IMR-90 (cell line): ENCODE measurements around the gene EGFR. TPM values are rescaled to one million over a fixed set of nuclear protein-coding genes. Genes with fewer than 3 reads are reported as not detected.

Experiments used
- ATAC-seq: fragments of 200-7000 bp; cut with Tn5 transposase; 2 replicates; pipeline ENCODE4 v1.9.1; 2020; ENCODE audit warnings: low read depth, mild to moderate bottlenecking, moderate library complexity
- BruUV-seq: library from RNA; stranded (reverse); fragments of 400-500 nt; replicated peaks from 2 replicates; lab custom pipeline; 2021; lab: Mats Ljungman, UMichigan
- CTCF ChIA-PET: fragments of 300-600 bp; formaldehyde crosslinking; extraction: SDS; loops from one replicate; lab custom pipeline; 2021; ENCODE audit warnings: antibody characterized with exemption; lab: Yijun Ruan, JAX
- POLR2A ChIA-PET: fragments of 300-600 bp; sonication (Branson Sonifier 250); formaldehyde crosslinking; loops from one replicate; lab custom pipeline; 2022; ENCODE audit warnings: antibody characterized with exemption; ENCODE audit not compliant: unreplicated experiment; lab: Charles Lee
- DNase-seq: peaks from one replicate; pipeline ENCODE4 v3.0.0; 2013
- H2AFZ ChIP-seq: replicated peaks from 2 replicates; pipeline ENCODE3; 2013; ENCODE audit warnings: low read length, mild to moderate bottlenecking; ENCODE audit not compliant: poor library complexity
- H2AK5ac ChIP-seq: 2 replicates; pipeline ENCODE4 v1.6.1; 2013; ENCODE audit warnings: low read depth, low read length, inconsistent platforms
- H2AK9ac ChIP-seq: replicated peaks from 2 replicates; pipeline ENCODE3; 2013; ENCODE audit warnings: mild to moderate bottlenecking, low read depth, low read length, moderate library complexity; ENCODE audit not compliant: poor library complexity
- H2BK120ac ChIP-seq: 2 replicates; pipeline ENCODE4 v1.6.1; 2013; ENCODE audit warnings: low read depth, low read length, inconsistent platforms
- H2BK15ac ChIP-seq: 3 replicates; pipeline ENCODE4 v1.6.1; 2013; ENCODE audit warnings: low read depth, low read length, inconsistent platforms
- H2BK20ac ChIP-seq: 2 replicates; pipeline ENCODE4 v1.6.1; 2013; ENCODE audit warnings: low read depth, mild to moderate bottlenecking, inconsistent platforms, low read length, moderate library complexity
- H2BK5ac ChIP-seq: 2 replicates; pipeline ENCODE4 v1.6.1; 2013; ENCODE audit warnings: mild to moderate bottlenecking, low read depth, low read length, inconsistent platforms; ENCODE audit not compliant: poor library complexity, severe bottlenecking
- H3K14ac ChIP-seq: replicated peaks from 2 replicates; pipeline ENCODE4 v1.6.1; 2013; ENCODE audit warnings: low read depth, low read length, inconsistent platforms
- H3K18ac ChIP-seq: 2 replicates; pipeline ENCODE4 v1.6.1; 2013; ENCODE audit warnings: low read depth, low read length, control low read depth
- H3K23ac ChIP-seq: 2 replicates; pipeline ENCODE4 v1.6.1; 2013; ENCODE audit warnings: low read depth, low read length, inconsistent platforms
- H3K27ac ChIP-seq: 2 replicates; pipeline ENCODE4 v1.5.1; 2013; ENCODE audit warnings: mild to moderate bottlenecking, control low read depth, low read length; ENCODE audit not compliant: insufficient read depth
- H3K27me3 ChIP-seq: 2 replicates; pipeline ENCODE4 v1.6.1; 2013; ENCODE audit warnings: low read length; ENCODE audit not compliant: control insufficient read depth, insufficient read depth
- H3K36me3 ChIP-seq: 2 replicates; pipeline ENCODE4 v1.6.1; 2013; ENCODE audit warnings: low read length, mixed read lengths; ENCODE audit not compliant: control insufficient read depth, insufficient read depth
- H3K4ac ChIP-seq: 2 replicates; pipeline ENCODE4 v1.6.1; 2013; ENCODE audit warnings: low read depth, low read length, inconsistent platforms
- H3K4me1 ChIP-seq: 2 replicates; pipeline ENCODE4 v1.6.1; 2013; ENCODE audit warnings: low read length, mixed read lengths; ENCODE audit not compliant: control insufficient read depth, insufficient read depth
- H3K4me2 ChIP-seq: 2 replicates; pipeline ENCODE4 v1.6.1; 2013; ENCODE audit warnings: low read depth, mild to moderate bottlenecking, control low read depth, low read length, moderate library complexity
- H3K4me3 ChIP-seq: 2 replicates; pipeline ENCODE4 v1.5.1; 2013; ENCODE audit warnings: low read depth, mild to moderate bottlenecking, control low read depth, low read length, moderate library complexity; ENCODE audit not compliant: insufficient read depth
- H3K56ac ChIP-seq: 2 replicates; pipeline ENCODE4 v1.6.1; 2013; ENCODE audit warnings: low read length, inconsistent platforms; ENCODE audit not compliant: insufficient read depth; ENCODE audit errors: extremely low read depth
- H3K79me1 ChIP-seq, 2 experiments: 2 replicates each; pipeline ENCODE4 v1.6.1; 2013; ENCODE audit warnings: low read length in 2 of 2, inconsistent platforms in 1 of 2, low read depth in 1 of 2
- H3K9ac ChIP-seq: 2 replicates; pipeline ENCODE4 v1.6.1; 2013; ENCODE audit warnings: low read depth, low read length, control low read depth
- H3K9me1 ChIP-seq: 2 replicates; pipeline ENCODE4 v1.6.1; 2013; ENCODE audit warnings: low read length, inconsistent platforms; ENCODE audit not compliant: insufficient read depth
- H3K9me3 ChIP-seq: 2 replicates; pipeline ENCODE4 v1.6.1; 2013; ENCODE audit warnings: low read length; ENCODE audit not compliant: control insufficient read depth, insufficient read depth
- H4K20me1 ChIP-seq: 2 replicates; pipeline ENCODE4 v1.6.1; 2013; ENCODE audit warnings: low read length, inconsistent platforms; ENCODE audit not compliant: insufficient read depth
- H4K5ac ChIP-seq: 2 replicates; pipeline ENCODE4 v1.6.1; 2013; ENCODE audit warnings: mild to moderate bottlenecking, low read depth, low read length, control low read depth
- H4K8ac ChIP-seq, 2 experiments: 2 replicates each; pipeline ENCODE4 v1.6.1; 2013; ENCODE audit warnings: low read depth in 2 of 2, low read length in 2 of 2, control low read depth in 1 of 2, inconsistent platforms in 1 of 2
- H4K91ac ChIP-seq: 2 replicates; pipeline ENCODE4 v1.6.1; 2013; ENCODE audit warnings: low read depth, low read length, inconsistent platforms; ENCODE audit not compliant: insufficient read depth
- BHLHE40 ChIP-seq: fragments of 150-350 bp; IDR thresholded peaks from 2 replicates; pipeline ENCODE4 v1.6.1; 2016; ENCODE audit warnings: mild to moderate bottlenecking, low read depth, low read length
- CEBPB ChIP-seq: IDR thresholded peaks from 2 replicates; pipeline ENCODE4 v1.6.1; 2012; ENCODE audit warnings: low read depth, low read length, improper control_type of control experiment
- CHD1 ChIP-seq: IDR thresholded peaks from 2 replicates; pipeline ENCODE4 v1.6.1; 2012; ENCODE audit warnings: low read depth, low read length, improper control_type of control experiment
- ELK1 ChIP-seq: fragments of 150-350 bp; IDR thresholded peaks from 2 replicates; pipeline ENCODE4 v1.6.1; 2016; ENCODE audit warnings: low read depth, mild to moderate bottlenecking, low read length, moderate library complexity, borderline replicate concordance
- FOS ChIP-seq: fragments of 150-350 bp; IDR thresholded peaks from 2 replicates; pipeline ENCODE4 v1.6.1; 2016; ENCODE audit warnings: low read depth, low read length
- MAFK ChIP-seq: IDR thresholded peaks from 2 replicates; pipeline ENCODE4 v1.6.1; 2012; ENCODE audit warnings: low read depth, low read length, improper control_type of control experiment
- MAZ ChIP-seq: IDR thresholded peaks from 2 replicates; pipeline ENCODE4 v1.6.1; 2012; ENCODE audit warnings: low read depth, mild to moderate bottlenecking, low read length, improper control_type of control experiment, moderate library complexity, borderline replicate concordance
- MXI1 ChIP-seq: IDR thresholded peaks from 2 replicates; pipeline ENCODE4 v1.6.1; 2012; ENCODE audit warnings: low read depth, mild to moderate bottlenecking, low read length, moderate library complexity, borderline replicate concordance
- NFE2L2 ChIP-seq: fragments of 150-350 bp; IDR thresholded peaks from 2 replicates; pipeline ENCODE4 v1.6.1; 2016; ENCODE audit warnings: low read depth, mild to moderate bottlenecking, low read length
- POLR2A ChIP-seq: IDR thresholded peaks from 2 replicates; pipeline ENCODE4 v1.6.1; 2012; ENCODE audit warnings: mild to moderate bottlenecking, low read depth, low read length
- RAD21 ChIP-seq: IDR thresholded peaks from 2 replicates; pipeline ENCODE4 v1.6.1; 2012; ENCODE audit warnings: low read length, improper control_type of control experiment
- RCOR1 ChIP-seq: IDR thresholded peaks from 2 replicates; pipeline ENCODE4 v1.6.1; 2012; ENCODE audit warnings: mild to moderate bottlenecking, low read length, improper control_type of control experiment; ENCODE audit not compliant: insufficient replicate concordance
- RFX5 ChIP-seq: IDR thresholded peaks from 2 replicates; pipeline ENCODE4 v1.8.0; 2012; ENCODE audit warnings: low read depth, mild to moderate bottlenecking, low read length, moderate library complexity
- SMC3 ChIP-seq: fragments of 150-350 bp; IDR thresholded peaks from 2 replicates; pipeline ENCODE4 v1.6.1; 2016; ENCODE audit warnings: low read depth, mild to moderate bottlenecking, antibody characterized with exemption, low read length, moderate library complexity
- WGBS, 2 experiments: methylation state at CpG; one replicate each; pipeline versions ENCODE4 v1.1.5 to v1.1.7; 2013; ENCODE audit warnings: missing lambda C conversion rate in 2 of 2; ENCODE audit not compliant: insufficient read length in 1 of 2; ENCODE audit errors: extremely low coverage in 2 of 2; 5-methylcytosine and 5-hydroxymethylcytosine counted together
- dilution Hi-C: fragments of 300-500 bp; cut with HindIII; formaldehyde crosslinking; loops from one replicate; pipeline ENCODE4 v1.14.3; 2018; ENCODE audit warnings: low sequenced_read_pairs; ENCODE audit not compliant: unreplicated experiment
- in situ Hi-C: fragments of 300-500 bp; cut with MboI; formaldehyde crosslinking; loops from 3 replicates; pipeline ENCODE4 v1.14.3; 2019; ENCODE audit warnings: low sequenced_read_pairs, inconsistent platforms, mixed read lengths
- intact Hi-C: fragments of 100-400 bp; cut with micrococcal nuclease; formaldehyde crosslinking; loops from 2 replicates; pipeline ENCODE4 v1.10.0; 2022
- polyA plus RNA-seq, 3 experiments: library from polyadenylated mRNA; depleted of rRNA; stranded (reverse); fragments of >200 nt; gene quantifications; 2 replicates each; pipeline ENCODE4 v1.2.3, GENCODE V29; 2012; ENCODE audit warnings: low replicate concordance in 1 of 3
- total RNA-seq: library from RNA; depleted of rRNA; stranded (reverse); fragments of >200 nt; gene quantifications from 2 replicates; pipeline ENCODE4 v1.2.3, GENCODE V29; 2012
- TF ChIP-seq, protein P1 (sequence below): fragments of 150-350 bp; IDR thresholded peaks from 2 replicates; pipeline ENCODE4 v1.6.1; 2017; ENCODE audit warnings: mild to moderate bottlenecking, antibody characterized with exemption, low read length, low read depth
- TF ChIP-seq, protein P2 (sequence below): conservative IDR thresholded peaks from 2 replicates; pipeline ENCODE4 v1.5.1; 2012; ENCODE audit warnings: mild to moderate bottlenecking, low read depth, low read length, improper control_type of control experiment

The EGFR gene
- total and polyA plus RNA-seq, 2 of the 4 experiments (the other 2 are of a cell fraction): 36.9 to 60.4 TPM

DNA sequence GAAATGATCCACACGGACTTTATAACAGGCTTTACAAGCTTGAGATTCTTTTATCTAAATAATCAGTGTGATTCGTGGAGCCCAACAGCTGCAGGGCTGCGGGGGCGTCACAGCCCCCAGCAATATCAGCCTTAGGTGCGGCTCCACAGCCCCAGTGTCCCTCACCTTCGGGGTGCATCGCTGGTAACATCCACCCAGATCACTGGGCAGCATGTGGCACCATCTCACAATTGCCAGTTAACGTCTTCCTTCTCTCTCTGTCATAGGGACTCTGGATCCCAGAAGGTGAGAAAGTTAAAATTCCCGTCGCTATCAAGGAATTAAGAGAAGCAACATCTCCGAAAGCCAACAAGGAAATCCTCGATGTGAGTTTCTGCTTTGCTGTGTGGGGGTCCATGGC is 155.6 kb downstream of the EGFR start:
- ChIA-PET POLR2A (no interaction called here), CTCF (interaction anchor here (1.1 kb wide), 1 partner anchor 12 kb away, joined by 4 read pairs; no protein-coding TSS in a partner anchor)
- Histone ChIP-seq H3K36me3 (peaks cover 77% of the 10 kb centered on the region), H3K4me1 (peaks cover 19% of the 10 kb centered on the region), H2BK5ac (no peak overlapping the region), H3K9me3 (no peaks in the 10 kb centered on the region), H3K18ac (no peak overlapping the region), H2AK9ac (no peak overlapping the region), H4K5ac (no peak overlapping the region), H3K4me3 (no peak overlapping the region), H3K23ac (no peak overlapping the region), H3K56ac (no peak overlapping the region), H3K27ac (no peak overlapping the region), H2AFZ (no peak overlapping the region), H3K79me1 (peaks cover 15 to 71% of the 10 kb centered on the region in 2 experiments), H3K9ac (no peak overlapping the region), H2BK120ac (no peak overlapping the region), H4K91ac (no peak overlapping the region), H4K20me1 (peaks cover 3% of the 10 kb centered on the region; the same call in 1 of the 2 replicates), H2AK5ac (no peak overlapping the region), H2BK15ac (no peak overlapping the region), H3K14ac (no peak overlapping the region), H3K27me3 (no peaks in the 10 kb centered on the region), H4K8ac (no peak overlapping the region), H2BK20ac (no peak overlapping the region), H3K9me1 (peaks cover 28% of the 10 kb centered on the region), H3K4me2 (no peak overlapping the region), H3K4ac (no peak overlapping the region)
- no peak for ATAC-seq
- no TSS peak for BruUV-seq
- intact Hi-C loops (no loop called here), in situ Hi-C loops (loop anchor here (25.0 kb wide), 1 partner anchor 387 kb away; no protein-coding TSS in a partner anchor), dilution Hi-C loops (no loop called here)
- no CpG with 5 or more reads among the region's 12 CpGs for WGBS, 2 experiments
- TF ChIP-seq ELK1 (no peak), MAZ (no peak), SMC3 (no peak), POLR2A (no peak), BHLHE40 (no peak), FOS (no peak), RFX5 (no peak), RAD21 (no peak), CHD1 (no peak), MXI1 (no peak), RCOR1 (no peak), CEBPB (no peak), NFE2L2 (no peak), MAFK (no peak)
- TF ChIP-seq, protein P1, sequence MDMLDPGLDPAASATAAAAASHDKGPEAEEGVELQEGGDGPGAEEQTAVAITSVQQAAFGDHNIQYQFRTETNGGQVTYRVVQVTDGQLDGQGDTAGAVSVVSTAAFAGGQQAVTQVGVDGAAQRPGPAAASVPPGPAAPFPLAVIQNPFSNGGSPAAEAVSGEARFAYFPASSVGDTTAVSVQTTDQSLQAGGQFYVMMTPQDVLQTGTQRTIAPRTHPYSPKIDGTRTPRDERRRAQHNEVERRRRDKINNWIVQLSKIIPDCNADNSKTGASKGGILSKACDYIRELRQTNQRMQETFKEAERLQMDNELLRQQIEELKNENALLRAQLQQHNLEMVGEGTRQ: no peak
- TF ChIP-seq, protein P2, sequence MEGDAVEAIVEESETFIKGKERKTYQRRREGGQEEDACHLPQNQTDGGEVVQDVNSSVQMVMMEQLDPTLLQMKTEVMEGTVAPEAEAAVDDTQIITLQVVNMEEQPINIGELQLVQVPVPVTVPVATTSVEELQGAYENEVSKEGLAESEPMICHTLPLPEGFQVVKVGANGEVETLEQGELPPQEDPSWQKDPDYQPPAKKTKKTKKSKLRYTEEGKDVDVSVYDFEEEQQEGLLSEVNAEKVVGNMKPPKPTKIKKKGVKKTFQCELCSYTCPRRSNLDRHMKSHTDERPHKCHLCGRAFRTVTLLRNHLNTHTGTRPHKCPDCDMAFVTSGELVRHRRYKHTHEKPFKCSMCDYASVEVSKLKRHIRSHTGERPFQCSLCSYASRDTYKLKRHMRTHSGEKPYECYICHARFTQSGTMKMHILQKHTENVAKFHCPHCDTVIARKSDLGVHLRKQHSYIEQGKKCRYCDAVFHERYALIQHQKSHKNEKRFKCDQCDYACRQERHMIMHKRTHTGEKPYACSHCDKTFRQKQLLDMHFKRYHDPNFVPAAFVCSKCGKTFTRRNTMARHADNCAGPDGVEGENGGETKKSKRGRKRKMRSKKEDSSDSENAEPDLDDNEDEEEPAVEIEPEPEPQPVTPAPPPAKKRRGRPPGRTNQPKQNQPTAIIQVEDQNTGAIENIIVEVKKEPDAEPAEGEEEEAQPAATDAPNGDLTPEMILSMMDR: no peak
- no peak for DNase-seq
